T-helper 2 cell treated with Interferon-gamma antibody and Interleukin-4, amounts not matched to agents 5 μg/mL and 100 μg/mL, for 36 hours (primary cell): Measurements from ENCODE around the gene PDXP.

ENCODE experiments used
- DNase-seq: peaks from one replicate; pipeline ENCODE4 v3.0.0; 2021; ENCODE audit warnings: low spot score
- H3K27ac Mint-ChIP-seq: one replicate; pipeline ENCODE4 v1.8.0; 2021; ENCODE audit warnings: mild to moderate bottlenecking, mixed read lengths
- H3K27me3 Mint-ChIP-seq: one replicate; pipeline ENCODE4 v1.8.0; 2021; ENCODE audit warnings: low read depth, mixed read lengths
- H3K36me3 Mint-ChIP-seq: one replicate; pipeline ENCODE4 v1.8.0; 2021; ENCODE audit warnings: low read depth, mixed read lengths
- H3K4me1 Mint-ChIP-seq: one replicate; pipeline ENCODE4 v1.8.0; 2021; ENCODE audit warnings: low read depth, mixed read lengths
- H3K4me3 Mint-ChIP-seq: one replicate; pipeline ENCODE4 v1.8.0; 2022; ENCODE audit warnings: mild to moderate bottlenecking, moderate library complexity, mixed read lengths
- H3K9me3 Mint-ChIP-seq: one replicate; pipeline ENCODE4 v1.8.0; 2021; ENCODE audit warnings: mixed read lengths

PDXP gene

DNA sequence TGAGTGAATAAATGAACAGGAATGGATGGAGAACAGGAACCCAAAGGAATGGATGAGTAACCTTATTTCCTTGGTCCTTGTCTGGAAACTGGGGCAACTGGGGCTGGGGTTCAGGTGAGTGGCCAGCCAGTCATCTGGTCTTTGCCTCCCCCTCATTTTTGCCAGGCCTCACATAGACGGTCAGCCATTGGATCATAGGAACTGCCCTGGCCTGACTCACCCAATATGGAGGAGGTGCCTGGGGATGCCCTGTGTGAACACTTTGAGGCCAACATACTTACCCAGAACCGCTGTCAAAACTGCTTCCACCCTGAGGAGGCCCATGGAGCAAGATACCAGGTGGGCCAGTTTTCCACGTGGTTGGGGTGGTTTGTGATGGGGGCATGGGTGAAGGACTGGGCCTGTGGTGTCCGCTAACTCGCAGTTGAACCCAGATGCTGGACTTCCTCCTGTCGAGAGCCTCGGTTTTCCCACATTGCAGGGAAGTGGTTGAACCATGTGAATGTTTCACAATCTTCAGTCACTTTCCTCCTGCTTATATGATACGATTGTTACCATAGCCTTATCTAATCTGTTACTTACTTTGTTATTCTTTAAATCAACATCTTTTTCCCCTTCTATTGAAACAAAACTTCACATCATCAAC lies 42.7 kb downstream of the PDXP start:
- Mint-ChIP-seq H3K36me3 (no peaks in the 10 kb centered on the region), H3K9me3 (no peaks in the 10 kb centered on the region), H3K27me3 (no peaks in the 10 kb centered on the region), H3K4me3 (no peak overlapping the region), H3K27ac (no peak overlapping the region), H3K4me1 (peaks cover 7% of the 10 kb centered on the region)
- DNase-seq: no peak

DNA sequence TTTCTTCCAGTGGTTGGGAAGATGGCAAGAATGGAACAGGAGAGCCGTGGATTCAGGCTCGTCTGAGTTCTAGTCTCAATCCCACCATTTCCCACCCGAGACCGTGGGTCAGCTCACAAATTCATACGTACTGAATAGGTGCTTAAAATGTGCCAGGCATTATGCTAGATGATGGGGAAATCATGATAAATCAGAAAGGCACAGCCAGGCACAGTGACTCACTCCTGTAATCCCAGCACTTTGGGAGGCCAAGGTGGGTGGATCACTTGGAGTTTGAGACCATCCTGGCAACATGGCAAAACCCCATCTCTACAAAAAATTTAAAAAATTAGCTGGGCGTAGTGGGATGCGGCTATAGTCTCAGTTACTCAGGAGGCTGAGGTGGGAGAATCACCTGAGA lies 45.4 kb downstream of the PDXP start:
- no peak overlapping the region for H3K27ac Mint-ChIP-seq
- H3K4me3 Mint-ChIP-seq: no peak overlapping the region
- no peaks in the 10 kb centered on the region for H3K4me1 Mint-ChIP-seq
- no peaks in the 10 kb centered on the region for H3K9me3 Mint-ChIP-seq
- H3K36me3 Mint-ChIP-seq: no peaks in the 10 kb centered on the region
- no peaks in the 10 kb centered on the region for H3K27me3 Mint-ChIP-seq
- no peak for DNase-seq

DNA sequence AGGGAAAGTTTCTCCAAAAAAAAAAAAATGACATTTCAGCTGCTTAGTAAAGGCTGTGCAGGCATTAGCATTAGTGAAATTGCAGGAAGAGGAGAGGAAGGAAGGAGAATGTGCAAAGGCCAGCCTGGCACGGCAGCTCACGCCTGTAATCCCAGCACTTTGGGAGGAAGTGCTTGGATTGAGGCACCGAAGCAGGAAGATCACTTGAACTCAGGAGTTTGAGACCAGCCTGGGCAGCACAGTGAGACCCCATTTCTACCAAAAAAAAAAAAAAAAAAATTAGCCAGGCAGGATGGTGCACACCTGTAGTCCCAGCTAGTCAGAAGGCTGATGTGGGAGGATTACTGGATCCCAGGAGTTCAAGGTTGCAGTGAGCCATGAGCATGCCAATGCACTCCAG lies 46.1 kb downstream of the PDXP start:
- no peaks in the 10 kb centered on the region for H3K27me3 Mint-ChIP-seq
- no peak overlapping the region for H3K27ac Mint-ChIP-seq

DNA sequence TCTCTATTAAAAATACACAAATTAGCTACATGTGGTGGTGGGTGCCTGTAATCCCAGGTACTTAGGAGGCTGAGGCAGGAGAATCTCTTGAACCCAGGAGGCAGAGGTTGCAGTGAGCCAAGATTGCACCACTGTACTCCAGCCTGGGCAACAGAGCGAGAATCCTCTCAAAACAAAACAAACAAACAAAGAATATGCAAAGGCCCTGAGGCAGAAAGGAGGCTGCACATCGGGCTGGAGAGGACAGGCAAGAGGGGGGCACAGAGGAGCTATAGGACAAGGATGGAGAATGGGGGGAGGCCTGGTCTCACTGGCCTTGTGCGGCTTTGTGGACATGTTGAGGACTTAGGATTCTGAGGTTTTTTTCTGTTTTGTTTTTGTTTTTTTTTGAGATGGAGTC lies 46.7 kb downstream of the PDXP start:
- H3K27ac Mint-ChIP-seq: no peak overlapping the region
- H3K27me3 Mint-ChIP-seq: no peaks in the 10 kb centered on the region
- no peaks in the 10 kb centered on the region for H3K4me1 Mint-ChIP-seq
- no peak overlapping the region for H3K4me3 Mint-ChIP-seq
- H3K36me3 Mint-ChIP-seq: no peaks in the 10 kb centered on the region
- H3K9me3 Mint-ChIP-seq: no peaks in the 10 kb centered on the region
- DNase-seq: no peak

More for the DNA sequence above, 46.1 kb downstream of the PDXP start:
- H3K4me1 Mint-ChIP-seq: no peaks in the 10 kb centered on the region
- no peak for DNase-seq
- H3K9me3 Mint-ChIP-seq: no peaks in the 10 kb centered on the region
- H3K4me3 Mint-ChIP-seq: no peak overlapping the region
- no peaks in the 10 kb centered on the region for H3K36me3 Mint-ChIP-seq

DNA sequence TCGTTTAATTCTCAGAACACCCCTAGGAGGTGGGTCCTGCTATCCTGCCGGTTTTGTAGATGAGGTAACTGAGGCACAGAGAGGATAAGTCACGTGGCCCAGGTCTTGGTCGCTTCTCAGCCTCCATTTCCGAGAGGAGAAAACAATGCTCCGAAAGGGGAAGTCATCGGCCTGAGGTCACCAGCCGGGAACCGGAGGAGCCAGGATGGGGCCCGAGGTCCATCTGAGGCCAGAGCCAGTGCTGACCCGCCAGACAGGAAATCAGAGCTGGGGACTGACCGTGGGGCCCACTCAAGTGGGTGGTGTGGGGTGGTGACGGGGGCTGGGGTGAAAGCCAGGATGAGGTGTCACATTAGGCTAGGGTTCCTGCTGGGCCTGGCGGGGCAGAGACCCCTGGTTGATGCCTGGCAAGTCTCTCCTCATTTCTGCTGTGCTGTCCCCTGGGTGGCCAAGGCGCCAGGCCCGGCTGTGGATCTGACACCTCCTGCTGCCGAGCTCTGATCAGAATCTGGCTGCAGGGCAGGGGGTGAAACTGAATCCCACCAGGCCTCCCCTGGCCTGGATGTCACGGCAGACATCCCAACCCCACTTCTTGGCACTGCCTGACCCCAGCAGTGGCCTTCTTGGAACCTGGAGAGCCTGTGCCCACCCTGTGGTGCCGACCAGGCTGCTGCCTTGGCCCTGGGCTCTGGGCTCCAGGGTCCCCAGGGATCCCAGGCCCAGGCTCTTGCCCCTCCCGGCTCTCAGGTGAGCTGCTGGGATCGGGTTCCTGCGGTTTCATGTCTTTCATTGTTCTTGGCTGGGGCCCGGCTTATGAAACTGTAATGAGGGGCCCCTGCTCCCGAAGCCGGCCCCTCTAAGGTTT lies 50.3 kb downstream of the PDXP start:
- H3K27ac Mint-ChIP-seq: no peak overlapping the region
- H3K9me3 Mint-ChIP-seq: no peaks in the 10 kb centered on the region
- H3K36me3 Mint-ChIP-seq: no peaks in the 10 kb centered on the region
- H3K27me3 Mint-ChIP-seq: no peaks in the 10 kb centered on the region
- DNase-seq: no peak
- no peak overlapping the region for H3K4me3 Mint-ChIP-seq
- H3K4me1 Mint-ChIP-seq: no peaks in the 10 kb centered on the region

DNA sequence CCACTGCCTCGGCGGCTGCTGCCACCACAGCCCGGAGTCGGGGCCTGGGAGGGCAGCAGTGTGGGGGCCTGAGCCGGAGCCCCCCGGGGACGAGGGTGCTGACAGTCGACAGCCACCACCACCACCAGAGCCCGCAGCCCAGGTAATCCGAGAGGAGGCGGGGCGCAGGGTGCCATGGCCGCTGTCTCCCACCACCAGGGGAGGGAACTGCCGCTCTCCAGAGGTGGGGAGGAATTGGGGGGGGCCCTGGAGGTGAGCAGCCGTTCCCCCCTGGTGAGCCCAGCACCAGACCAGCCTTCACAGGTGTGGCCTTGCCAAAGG lies 50.9 kb downstream of the PDXP start:
- H3K27ac Mint-ChIP-seq: no peak overlapping the region
- no peaks in the 10 kb centered on the region for H3K4me1 Mint-ChIP-seq
- H3K27me3 Mint-ChIP-seq: no peaks in the 10 kb centered on the region
- H3K4me3 Mint-ChIP-seq: no peak overlapping the region
- H3K9me3 Mint-ChIP-seq: no peaks in the 10 kb centered on the region
- no peaks in the 10 kb centered on the region for H3K36me3 Mint-ChIP-seq
- no peak for DNase-seq

DNA sequence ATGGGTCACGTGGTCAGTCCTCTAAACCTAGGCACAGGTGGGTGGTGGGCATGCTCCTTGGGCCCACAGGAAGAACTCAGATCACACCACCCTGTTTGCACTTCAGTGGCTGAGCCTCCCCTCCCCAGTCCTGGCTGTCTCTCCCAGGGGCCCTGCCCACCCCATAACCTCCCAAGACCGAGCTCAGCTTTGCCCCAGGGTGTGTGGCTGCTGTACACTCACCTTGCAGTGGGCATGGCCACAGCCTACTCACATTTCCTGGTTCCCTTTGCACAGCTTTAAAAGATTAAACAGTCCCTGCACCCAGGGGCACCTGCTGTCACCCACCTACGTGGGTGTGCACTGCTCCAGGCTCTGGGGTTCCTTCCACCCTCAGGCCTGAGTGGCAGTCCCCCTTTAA lies 52.2 kb downstream of the PDXP start:
- H3K4me3 Mint-ChIP-seq: no peak overlapping the region
- no peak overlapping the region for H3K27ac Mint-ChIP-seq
- no peaks in the 10 kb centered on the region for H3K27me3 Mint-ChIP-seq
- H3K36me3 Mint-ChIP-seq: no peaks in the 10 kb centered on the region
- no peaks in the 10 kb centered on the region for H3K9me3 Mint-ChIP-seq
- H3K4me1 Mint-ChIP-seq: no peaks in the 10 kb centered on the region
- DNase-seq: no peak

DNA sequence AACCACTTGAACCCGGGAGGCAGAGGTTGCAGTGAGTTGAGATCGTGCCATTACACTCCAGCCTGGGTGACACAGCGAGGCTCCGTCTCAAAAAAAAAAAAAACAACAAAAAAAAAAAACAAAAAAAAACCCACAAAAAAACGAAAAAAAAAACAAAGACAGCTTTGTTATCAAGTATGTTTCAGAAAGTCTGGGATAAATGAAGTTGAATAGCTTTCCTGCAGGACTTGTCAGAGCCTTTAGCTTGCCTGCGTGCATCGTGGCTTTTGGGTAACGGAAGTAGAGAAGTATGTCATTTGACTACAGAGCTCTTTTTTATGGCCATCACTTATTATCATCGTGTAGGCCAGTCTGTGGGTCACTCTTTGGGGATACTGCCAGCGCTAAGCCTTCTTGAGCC lies 53.0 kb downstream of the PDXP start:
- no peak overlapping the region for H3K27ac Mint-ChIP-seq
- no peaks in the 10 kb centered on the region for H3K9me3 Mint-ChIP-seq
- no peaks in the 10 kb centered on the region for H3K36me3 Mint-ChIP-seq
- no peaks in the 10 kb centered on the region for H3K27me3 Mint-ChIP-seq
- H3K4me3 Mint-ChIP-seq: no peak overlapping the region
- no peaks in the 10 kb centered on the region for H3K4me1 Mint-ChIP-seq
- no peak for DNase-seq

DNA sequence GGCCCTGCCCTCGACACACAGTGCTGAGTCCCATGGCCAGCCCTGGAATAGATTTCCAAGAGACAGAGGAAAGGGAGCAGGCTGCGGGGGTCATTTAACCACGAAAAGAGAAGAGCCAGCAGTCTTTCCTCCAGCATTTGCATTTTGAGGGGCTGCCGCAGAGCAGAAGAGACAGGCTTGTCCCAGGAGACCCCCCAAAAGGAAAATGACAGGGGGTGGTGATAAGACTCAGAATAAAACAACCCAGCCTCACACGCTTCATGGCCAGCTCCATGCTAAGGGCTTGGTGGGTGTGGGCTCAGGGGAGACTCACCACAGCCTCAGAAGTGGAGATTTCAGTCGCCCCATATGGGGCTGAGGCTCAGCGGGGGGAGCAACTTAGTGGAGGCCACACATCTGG lies 55.2 kb downstream of the PDXP start:
- Mint-ChIP-seq H3K4me3 (no peak overlapping the region), H3K27me3 (no peaks in the 10 kb centered on the region), H3K4me1 (no peaks in the 10 kb centered on the region), H3K36me3 (no peaks in the 10 kb centered on the region), H3K27ac (no peak overlapping the region), H3K9me3 (no peaks in the 10 kb centered on the region)
- no peak for DNase-seq

DNA sequence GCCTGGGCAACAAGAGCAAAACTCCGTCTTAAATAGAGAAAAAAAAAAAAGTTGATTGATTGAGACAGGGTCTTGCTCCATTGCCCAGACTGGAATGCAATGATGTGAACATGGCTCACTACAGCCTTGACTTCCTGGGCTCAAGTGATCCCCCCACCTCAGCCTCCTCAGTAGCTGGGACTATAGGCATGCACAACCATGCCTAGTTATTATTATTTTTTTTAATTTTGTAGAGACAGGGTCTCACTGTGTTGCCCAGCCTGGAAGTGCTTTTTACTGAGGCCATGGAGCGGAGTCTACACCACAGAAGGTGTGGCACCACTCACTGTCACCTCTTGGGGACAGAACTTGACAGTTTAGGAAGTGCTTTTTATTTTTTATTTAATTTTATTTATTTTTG lies 56.1 kb downstream of the PDXP start:
- Mint-ChIP-seq H3K27ac (no peak overlapping the region), H3K4me1 (no peaks in the 10 kb centered on the region)

DNA sequence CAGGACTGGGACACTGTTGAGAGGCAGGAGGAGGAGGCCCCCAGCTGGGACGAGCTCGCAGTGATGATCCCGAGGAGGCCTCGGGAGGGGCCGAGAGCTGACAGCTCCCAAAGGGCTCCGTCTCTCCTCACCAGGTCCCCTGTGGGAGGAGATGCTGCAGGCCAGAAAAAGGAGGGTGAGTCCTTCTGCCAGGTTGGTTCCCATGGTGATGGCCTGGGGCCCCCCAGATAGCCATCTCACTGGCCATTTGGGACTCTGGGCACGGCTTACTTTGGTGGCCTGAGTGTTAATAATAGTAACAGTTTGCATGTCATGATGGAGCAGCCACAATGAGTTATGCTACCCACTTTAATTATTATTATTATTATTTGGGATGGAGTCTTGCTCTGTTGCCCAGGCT lies 57.2 kb downstream of the PDXP start:
- Mint-ChIP-seq H3K4me3 (no peak overlapping the region), H3K27me3 (no peaks in the 10 kb centered on the region), H3K4me1 (no peaks in the 10 kb centered on the region), H3K27ac (no peak overlapping the region), H3K36me3 (no peaks in the 10 kb centered on the region), H3K9me3 (no peaks in the 10 kb centered on the region)
- no peak for DNase-seq

More for the DNA sequence above, 56.1 kb downstream of the PDXP start:
- no peak overlapping the region for H3K4me3 Mint-ChIP-seq
- DNase-seq: no peak
- H3K36me3 Mint-ChIP-seq: no peaks in the 10 kb centered on the region
- no peaks in the 10 kb centered on the region for H3K27me3 Mint-ChIP-seq
- no peaks in the 10 kb centered on the region for H3K9me3 Mint-ChIP-seq
